OCI-LY3 (cell line): ENCODE measurements around the gene CABP4.

ENCODE experiments used
- CTCF ChIP-seq: fragments of 200-600, 300-600 bp; sonication (generic); IDR thresholded peaks from 2 replicates; pipeline ENCODE4 v1.5.1; 2014; ENCODE audit warnings: antibody characterized with exemption, low read length, low read depth
- EZH2phosphoT487 ChIP-seq: fragments of 200-600 bp; shearing (Covaris generic); IDR thresholded peaks from 2 replicates; pipeline ENCODE4 v1.6.1; 2018; ENCODE audit warnings: antibody characterized with exemption, mixed run types, low read depth

- TF ChIP-seq CTCF (no peak), EZH2phosphoT487 (no peak)
Observed at GRCh38 chr11:67493548-67494370, 38.6 kb downstream of the CABP4 start.
